Transverse colon (tissue), 4 donors: ENCODE data around the gene SOD2. TPM values are rescaled to one million over a fixed set of nuclear protein-coding genes. Genes with fewer than 3 reads are reported as not detected.

Experiments used
- DNase-seq: peaks from one replicate; pipeline ENCODE4 v3.0.0-alpha.2; 2019
- H3K27ac ChIP-seq, 4 donors: fragments of 200-600 bp; sonication (generic); 2 replicates each; pipeline ENCODE4 v1.5.1; 2016 to 2018; ENCODE audit warnings: inconsistent platforms in 4 of 4
- H3K27me3 ChIP-seq: fragments of 200-600 bp; sonication (generic); 2 replicates; pipeline ENCODE4 v1.5.1; 2017; ENCODE audit warnings: inconsistent platforms
- H3K36me3 ChIP-seq, 4 donors: fragments of 200-600 bp; sonication (generic); 2 replicates each; pipeline ENCODE4 v1.5.1; 2017 to 2019; ENCODE audit warnings: inconsistent platforms in 4 of 4
- H3K4me1 ChIP-seq, 4 donors: fragments of 200-600 bp; sonication (generic); 2 replicates each; pipeline ENCODE4 v1.5.1; 2017 to 2020; ENCODE audit warnings: inconsistent platforms in 4 of 4
- H3K4me3 ChIP-seq, 4 donors: fragments of 200-600 bp; sonication (generic); 1 replicate in 1 of 4; 2 replicates in 3 of 4; pipeline versions ENCODE4 v1.5.1 to v1.6.1; 2017 to 2019; ENCODE audit warnings: inconsistent platforms in 4 of 4
- H3K9me3 ChIP-seq, 2 donors: fragments of 200-600 bp; sonication (generic); 2 replicates each; pipeline ENCODE4 v1.5.1; 2017 to 2019; ENCODE audit warnings: inconsistent platforms in 2 of 2
- EP300 ChIP-seq: sonication (generic); formaldehyde crosslinking; IDR thresholded peaks from one replicate; pipeline ENCODE4 v1.6.1; 2017; ENCODE audit warnings: antibody characterized with exemption, low read depth
- POLR2A ChIP-seq: fragments of 450-650 bp; IDR thresholded peaks from one replicate; pipeline ENCODE4 v1.6.1; 2016; ENCODE audit warnings: antibody characterized with exemption, mild to moderate bottlenecking, moderate library complexity
- POLR2AphosphoS5 ChIP-seq, 3 donors: sonication (generic); formaldehyde crosslinking; IDR thresholded peaks; one replicate each; pipeline ENCODE4 v1.6.1; 2016; ENCODE audit warnings: antibody characterized with exemption in 3 of 3
- WGBS, 2 donors: methylation state at CpG; one replicate each; pipeline ENCODE4 v1.1.5; 2018; ENCODE audit warnings: low coverage in 1 of 2; 5-methylcytosine and 5-hydroxymethylcytosine counted together
- in situ Hi-C, 4 donors: fragments of 200-750 bp; cut with MboI; loops; one replicate each; pipeline versions ENCODE4 v1.15.0 to v1.15.1; 2017; ENCODE audit warnings: low sequenced_read_pairs in 3 of 4, low pct_ligation_motif_present in 1 of 4, low pct_unique_long_range_greater_than_20kb in 1 of 4
- intact Hi-C: fragments of 100-400 bp; cut with DNase I; formaldehyde crosslinking; loops from one replicate; pipeline ENCODE4 v1.15.1; 2023; ENCODE audit warnings: low total_unique reads
- total RNA-seq, 4 donors: library from RNA; depleted of rRNA; stranded (reverse); fragments of >200 nt; gene quantifications; one replicate each; pipeline ENCODE4 v1.1.0, GENCODE V29; 2016
- TF ChIP-seq, protein P1 (sequence below), 5 experiments: fragments of 200-600 bp in 3 of 5; fragments of 450-650 bp in 2 of 5; sonication (generic) in 3 of 5; IDR thresholded peaks; 1 replicate in 2 of 5; 2 replicates in 3 of 5; pipeline ENCODE4 v1.5.1; 2016 to 2017; ENCODE audit warnings: antibody characterized with exemption in 5 of 5, inconsistent platforms in 3 of 5, mild to moderate bottlenecking in 2 of 5, moderate library complexity in 1 of 5

SOD2 gene
- total RNA-seq, 4 donors from 2014 or later = 170 to 272 (median 224) TPM

DNA sequence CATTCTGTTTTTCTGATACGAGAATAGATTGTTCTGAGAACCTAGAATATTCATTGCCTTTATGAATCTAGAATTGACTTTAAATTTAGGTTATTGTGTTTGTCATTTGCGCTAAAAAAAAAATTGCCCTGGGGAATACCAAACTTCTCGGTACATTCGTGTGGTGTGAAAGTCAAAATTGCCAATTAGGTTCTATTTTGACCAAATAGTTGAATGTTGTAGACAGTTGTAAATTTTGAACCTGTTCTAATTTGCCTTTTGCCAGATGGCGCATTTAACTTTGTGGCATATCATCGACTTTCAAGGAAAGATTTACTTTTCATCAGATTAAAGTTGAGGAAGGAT is 37.3 kb upstream of the SOD2 start:
- peaks cover 15 to 73% (median 27%) of the 10 kb centered on the region in 4 donors for H3K4me1 ChIP-seq
- no peaks in the 10 kb centered on the region for H3K36me3 ChIP-seq
- 71 to 80% methylated on average over 6 of the region's 6 CpGs for WGBS, 2 donors
- intact Hi-C loops (no loop called here), in situ Hi-C loops (no loop called here)
- no peaks in the 10 kb centered on the region for H3K9me3 ChIP-seq
- peak overlapping the region in 1 of 4 donors; percentile 97 for H3K4me3 ChIP-seq
- no peaks in the 10 kb centered on the region for H3K27me3 ChIP-seq
- H3K27ac ChIP-seq = no peak overlapping the region
- DNase-seq = no peak
- TF ChIP-seq EP300 (no peak), POLR2AphosphoS5 (IDR thresholded peaks at IDR 0.05) (no peak), POLR2A (no peak)
- TF ChIP-seq, protein P1, sequence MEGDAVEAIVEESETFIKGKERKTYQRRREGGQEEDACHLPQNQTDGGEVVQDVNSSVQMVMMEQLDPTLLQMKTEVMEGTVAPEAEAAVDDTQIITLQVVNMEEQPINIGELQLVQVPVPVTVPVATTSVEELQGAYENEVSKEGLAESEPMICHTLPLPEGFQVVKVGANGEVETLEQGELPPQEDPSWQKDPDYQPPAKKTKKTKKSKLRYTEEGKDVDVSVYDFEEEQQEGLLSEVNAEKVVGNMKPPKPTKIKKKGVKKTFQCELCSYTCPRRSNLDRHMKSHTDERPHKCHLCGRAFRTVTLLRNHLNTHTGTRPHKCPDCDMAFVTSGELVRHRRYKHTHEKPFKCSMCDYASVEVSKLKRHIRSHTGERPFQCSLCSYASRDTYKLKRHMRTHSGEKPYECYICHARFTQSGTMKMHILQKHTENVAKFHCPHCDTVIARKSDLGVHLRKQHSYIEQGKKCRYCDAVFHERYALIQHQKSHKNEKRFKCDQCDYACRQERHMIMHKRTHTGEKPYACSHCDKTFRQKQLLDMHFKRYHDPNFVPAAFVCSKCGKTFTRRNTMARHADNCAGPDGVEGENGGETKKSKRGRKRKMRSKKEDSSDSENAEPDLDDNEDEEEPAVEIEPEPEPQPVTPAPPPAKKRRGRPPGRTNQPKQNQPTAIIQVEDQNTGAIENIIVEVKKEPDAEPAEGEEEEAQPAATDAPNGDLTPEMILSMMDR (IDR thresholded peaks at IDR 0.05) = no peak

DNA sequence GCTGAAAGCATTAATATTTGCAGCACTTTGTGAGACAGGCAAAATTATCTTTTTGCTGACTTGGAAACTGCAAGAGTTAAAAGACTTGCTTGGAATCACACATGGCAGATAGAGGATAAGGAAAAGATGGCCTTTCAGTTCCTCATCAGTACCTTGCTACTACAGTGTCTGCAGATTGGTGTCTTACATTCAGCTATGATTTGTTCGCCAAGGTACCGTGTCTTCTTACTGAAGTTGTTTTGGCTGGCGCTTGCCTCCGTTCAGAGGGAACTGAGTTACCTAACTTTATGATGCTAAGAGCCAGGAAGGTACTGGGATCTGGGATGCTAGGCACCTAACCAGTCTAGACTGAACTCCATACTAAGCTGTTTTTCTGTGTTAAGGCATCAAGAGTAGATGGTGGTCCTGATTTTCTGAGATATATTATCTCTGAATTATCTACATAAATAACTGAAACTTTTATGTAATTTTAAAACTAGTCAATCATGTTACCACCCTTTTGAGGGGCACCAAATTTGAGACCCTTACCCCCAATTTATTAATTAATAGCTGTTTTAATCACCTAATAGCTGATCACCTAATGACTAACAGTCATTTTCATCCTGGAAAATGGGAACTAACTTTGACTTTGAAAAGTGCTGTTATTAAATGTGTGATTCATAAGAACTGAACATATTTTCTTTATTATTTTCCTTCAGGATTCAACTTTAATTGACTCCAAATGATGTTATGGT is 36.7 kb upstream of the SOD2 start:
- peak overlapping the region; percentile 14 to 99 (median 69) for H3K27ac ChIP-seq
- in situ Hi-C loops (no loop called here), intact Hi-C loops (loop anchor here (5.0 kb wide), 1 partner anchor 37 kb away; the partner anchor contains the start of gene SOD2)
- no peaks in the 10 kb centered on the region for H3K27me3 ChIP-seq
- no peaks in the 10 kb centered on the region for H3K36me3 ChIP-seq
- WGBS, 2 donors = 16% methylated on average over 4 of the region's 4 CpGs; no CpG with 5 or more reads in 1 of the 2 donors
- TF ChIP-seq POLR2A = no peak
- TF ChIP-seq, protein P1 (IDR thresholded peaks at IDR 0.05) = no peak
- peak in 1 of 3 donors; percentile 21 for TF ChIP-seq POLR2AphosphoS5 (IDR thresholded peaks at IDR 0.05)
- H3K9me3 ChIP-seq = no peaks in the 10 kb centered on the region
- no peak for DNase-seq
- peak overlapping the region in 2 of 4 donors; percentile 97 to 98 for H3K4me3 ChIP-seq
- peaks cover 15 to 72% (median 27%) of the 10 kb centered on the region in 4 donors for H3K4me1 ChIP-seq

DNA sequence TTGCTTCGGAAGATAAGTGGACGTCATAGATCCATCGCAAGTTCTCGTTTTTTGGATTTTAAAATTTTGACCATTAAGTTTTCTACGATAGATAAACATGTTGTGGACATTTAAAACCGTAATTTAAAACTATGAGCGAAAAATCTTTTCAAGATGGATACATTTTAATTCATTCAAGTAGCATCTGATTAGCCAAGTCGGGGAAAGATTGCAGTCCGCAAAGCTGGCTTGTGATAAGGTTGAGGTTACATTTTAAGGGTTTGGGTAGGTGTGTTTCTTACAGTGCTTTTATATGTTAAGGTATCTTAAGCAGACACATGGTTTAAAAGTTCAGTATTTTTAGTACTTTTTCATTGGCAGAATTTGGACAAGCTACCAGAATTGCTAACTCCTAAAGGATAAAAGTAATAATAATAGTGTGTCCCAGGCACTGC is 35.5 kb upstream of the SOD2 start:
- Histone ChIP-seq H3K27ac (peak overlapping the region; percentile 96 to 100 (median 99)), H3K4me3 (peak overlapping the region; percentile 80 to 98 (median 91)), H3K9me3 (no peaks in the 10 kb centered on the region), H3K27me3 (no peaks in the 10 kb centered on the region), H3K36me3 (no peaks in the 10 kb centered on the region), H3K4me1 (peaks cover 15 to 63% (median 27%) of the 10 kb centered on the region in 4 donors)
- in situ Hi-C loops = no loop called here
- no peak for DNase-seq
- intact Hi-C loops = loop anchor here (5.0 kb wide), 1 partner anchor 36 kb away; the partner anchor contains the start of gene SOD2
- 0 to 1% methylated on average over 9 of the region's 9 CpGs for WGBS, 2 donors
- TF ChIP-seq, protein P1 (IDR thresholded peaks at IDR 0.05) = no peak
- TF ChIP-seq EP300 (no peak), POLR2AphosphoS5 (IDR thresholded peaks at IDR 0.05) (no peak)

DNA sequence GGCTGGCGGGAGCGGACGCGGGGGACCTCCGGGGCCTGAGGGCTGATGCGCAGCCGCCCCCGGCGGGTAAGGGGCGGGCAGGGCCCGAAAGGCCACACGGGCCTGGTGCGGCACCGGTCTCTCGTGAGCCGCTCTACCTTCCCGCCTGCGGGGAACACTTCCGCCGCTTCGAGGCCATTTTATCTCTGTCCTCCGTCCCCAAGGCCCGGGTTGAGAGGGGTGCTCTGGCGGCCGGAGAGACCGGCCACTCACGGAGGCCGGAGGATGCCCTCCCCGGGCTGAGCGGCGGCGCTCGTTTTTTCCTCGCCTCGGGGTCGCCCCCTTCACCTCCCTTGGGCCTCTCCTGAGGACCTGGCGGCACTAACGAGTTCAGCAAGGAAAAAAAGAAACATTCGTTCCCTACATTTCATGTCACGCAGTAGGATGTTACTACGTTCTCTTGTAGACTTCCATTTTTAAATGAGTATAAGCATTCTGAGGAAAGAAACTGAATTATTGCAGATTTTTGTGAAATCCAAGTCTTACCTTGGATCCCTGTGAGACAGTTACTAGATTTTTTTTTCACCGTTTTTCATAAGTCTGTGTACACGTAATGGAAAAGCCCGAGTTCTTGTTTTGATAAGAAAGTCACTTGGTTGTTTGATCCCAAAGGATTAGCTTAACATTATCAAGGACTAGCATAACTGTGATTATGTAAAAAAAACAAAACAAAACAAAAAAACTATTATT is 34.8 kb upstream of the SOD2 start:
- peak; percentile 20 for TF ChIP-seq POLR2A
- TF ChIP-seq, protein P1 (IDR thresholded peaks at IDR 0.05) = no peak
- no peak for TF ChIP-seq POLR2AphosphoS5 (IDR thresholded peaks at IDR 0.05)
- no peak for TF ChIP-seq EP300

More for the DNA sequence above, 34.8 kb upstream of the SOD2 start:
- peaks cover 15 to 56% (median 27%) of the 10 kb centered on the region in 4 donors for H3K4me1 ChIP-seq
- H3K9me3 ChIP-seq = no peaks in the 10 kb centered on the region
- H3K27ac ChIP-seq = peak overlapping the region; percentile 96 to 100 (median 99)
- peak overlapping the region; percentile 80 to 98 (median 91) for H3K4me3 ChIP-seq
- H3K27me3 ChIP-seq = no peaks in the 10 kb centered on the region
- DNase-seq = no peak
- in situ Hi-C loops = no loop called here
- intact Hi-C loops = loop anchor here (5.0 kb wide), 1 partner anchor 36 kb away; the partner anchor contains the start of gene SOD2
- WGBS, 2 donors = 0 to 3% methylated on average over 5 to 42 of the region's 44 CpGs
- no peaks in the 10 kb centered on the region for H3K36me3 ChIP-seq
